ENCODE data around the gene CRACR2A.

CRACR2A gene

DNA sequence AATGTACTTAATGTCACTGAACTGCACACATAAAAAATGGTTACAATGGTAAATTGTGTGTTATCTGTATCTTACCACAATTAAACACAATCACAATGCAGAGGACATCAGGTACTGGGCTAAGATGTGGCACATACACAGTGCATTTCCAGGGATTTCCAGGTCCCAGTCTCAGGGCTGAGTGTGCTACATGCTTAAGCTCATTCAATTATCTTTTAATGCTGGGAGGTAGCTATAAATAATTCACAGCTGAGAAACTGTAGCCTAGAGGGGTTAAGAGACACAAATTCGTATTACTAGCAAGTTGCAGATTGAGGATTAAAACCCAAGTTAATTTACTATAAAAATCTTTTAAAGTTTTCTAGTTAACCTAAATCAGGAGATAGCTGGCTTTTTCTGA lies 67.1 kb downstream of the CRACR2A start:
- no peak for DNase-seq (ENCODE audit: low read depth)
- TF ChIP-seq, protein P1, sequence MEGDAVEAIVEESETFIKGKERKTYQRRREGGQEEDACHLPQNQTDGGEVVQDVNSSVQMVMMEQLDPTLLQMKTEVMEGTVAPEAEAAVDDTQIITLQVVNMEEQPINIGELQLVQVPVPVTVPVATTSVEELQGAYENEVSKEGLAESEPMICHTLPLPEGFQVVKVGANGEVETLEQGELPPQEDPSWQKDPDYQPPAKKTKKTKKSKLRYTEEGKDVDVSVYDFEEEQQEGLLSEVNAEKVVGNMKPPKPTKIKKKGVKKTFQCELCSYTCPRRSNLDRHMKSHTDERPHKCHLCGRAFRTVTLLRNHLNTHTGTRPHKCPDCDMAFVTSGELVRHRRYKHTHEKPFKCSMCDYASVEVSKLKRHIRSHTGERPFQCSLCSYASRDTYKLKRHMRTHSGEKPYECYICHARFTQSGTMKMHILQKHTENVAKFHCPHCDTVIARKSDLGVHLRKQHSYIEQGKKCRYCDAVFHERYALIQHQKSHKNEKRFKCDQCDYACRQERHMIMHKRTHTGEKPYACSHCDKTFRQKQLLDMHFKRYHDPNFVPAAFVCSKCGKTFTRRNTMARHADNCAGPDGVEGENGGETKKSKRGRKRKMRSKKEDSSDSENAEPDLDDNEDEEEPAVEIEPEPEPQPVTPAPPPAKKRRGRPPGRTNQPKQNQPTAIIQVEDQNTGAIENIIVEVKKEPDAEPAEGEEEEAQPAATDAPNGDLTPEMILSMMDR (IDR thresholded peaks at IDR 0.05; ENCODE audit: low read length, missing control alignments) = no peak
- H3K4me3 ChIP-seq (replicated peaks; ENCODE audit: low read depth, low read length) = no peak overlapping the region

DNA sequence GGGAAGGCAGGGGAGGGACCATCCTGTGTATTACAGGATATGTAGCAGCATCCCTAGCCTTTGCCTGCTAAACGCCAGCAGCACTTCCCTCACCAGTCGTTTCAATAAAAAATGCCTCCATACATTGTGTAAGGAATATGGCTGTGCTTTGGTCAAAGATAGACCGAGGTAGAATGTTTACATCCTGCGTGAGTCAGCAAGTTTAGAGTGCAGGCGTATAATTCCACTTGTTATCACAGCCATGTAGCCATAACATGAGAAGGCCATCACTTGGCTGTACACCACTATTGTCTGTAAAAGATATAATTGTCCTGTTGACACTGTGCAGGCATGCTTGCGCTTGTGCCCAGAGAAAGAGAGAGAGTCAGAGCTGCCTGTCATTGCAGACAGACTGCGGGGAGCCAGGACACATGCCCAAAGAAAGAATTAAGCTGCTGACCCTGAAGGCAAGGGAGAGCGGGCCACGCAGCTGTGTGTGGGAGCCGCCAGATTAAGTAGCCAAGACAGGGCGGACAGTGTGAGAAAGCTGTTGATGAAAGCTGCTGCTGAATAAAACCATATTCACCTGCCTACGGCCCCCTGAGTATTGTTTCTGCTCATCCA lies 68.4 kb downstream of the CRACR2A start:
- DNase-seq (ENCODE audit: low read depth) = peak; percentile 81
- no peak overlapping the region for H3K4me3 ChIP-seq (replicated peaks; ENCODE audit: low read depth, low read length)
- TF ChIP-seq, protein P1 (IDR thresholded peaks at IDR 0.05; ENCODE audit: low read length, missing control alignments) = no peak

DNA sequence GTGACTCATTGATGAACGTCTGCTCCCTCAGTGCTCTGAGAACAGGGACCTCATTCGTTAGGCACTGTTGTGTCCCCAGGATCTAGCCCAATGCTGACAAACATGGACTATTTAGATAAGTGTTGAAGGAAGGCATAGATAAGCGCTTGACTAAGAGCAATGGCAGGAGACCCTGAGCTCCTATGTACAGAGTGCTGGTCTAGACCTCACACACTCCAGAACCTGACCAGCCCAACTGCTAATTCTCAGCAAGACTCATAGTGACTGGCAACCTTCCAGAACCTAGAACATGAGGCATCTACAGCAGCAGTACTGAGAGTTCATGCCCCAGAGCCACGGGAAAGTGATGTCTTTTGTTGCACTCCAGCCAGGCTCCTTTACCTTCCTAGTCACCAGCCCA lies 69.2 kb downstream of the CRACR2A start:
- DNase-seq (ENCODE audit: low read depth) = peak; percentile 63
- H3K4me3 ChIP-seq (replicated peaks; ENCODE audit: low read depth, low read length) = no peak overlapping the region
- TF ChIP-seq, protein P1 (IDR thresholded peaks at IDR 0.05; ENCODE audit: low read length, missing control alignments) = no peak

DNA sequence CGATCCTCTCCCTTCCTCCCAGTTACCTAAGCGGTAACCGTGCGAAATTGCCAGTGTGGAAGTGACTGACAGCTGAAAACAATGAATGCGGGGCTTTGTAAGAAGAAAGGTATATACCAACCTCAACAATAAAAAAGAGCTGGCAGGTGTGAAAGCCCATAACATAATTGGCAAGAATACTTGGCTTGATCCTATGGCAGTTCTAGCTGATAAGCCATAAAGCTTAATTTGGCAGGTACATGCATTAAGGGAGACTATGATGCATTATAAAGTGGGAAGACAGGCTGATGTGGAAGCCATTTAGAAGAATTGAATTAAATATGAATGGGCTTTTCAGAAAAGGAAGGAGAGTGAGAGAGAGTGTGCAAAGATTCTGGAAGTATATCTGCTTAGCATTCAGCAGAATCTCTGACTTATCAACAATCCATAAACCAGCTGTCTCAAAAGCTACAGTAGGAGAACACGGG lies 71.3 kb downstream of the CRACR2A start:
- DNase-seq (ENCODE audit: low read depth) = no peak
- H3K4me3 ChIP-seq (replicated peaks; ENCODE audit: low read depth, low read length) = no peak overlapping the region
- TF ChIP-seq, protein P1 (IDR thresholded peaks at IDR 0.05; ENCODE audit: low read length, missing control alignments) = no peak

DNA sequence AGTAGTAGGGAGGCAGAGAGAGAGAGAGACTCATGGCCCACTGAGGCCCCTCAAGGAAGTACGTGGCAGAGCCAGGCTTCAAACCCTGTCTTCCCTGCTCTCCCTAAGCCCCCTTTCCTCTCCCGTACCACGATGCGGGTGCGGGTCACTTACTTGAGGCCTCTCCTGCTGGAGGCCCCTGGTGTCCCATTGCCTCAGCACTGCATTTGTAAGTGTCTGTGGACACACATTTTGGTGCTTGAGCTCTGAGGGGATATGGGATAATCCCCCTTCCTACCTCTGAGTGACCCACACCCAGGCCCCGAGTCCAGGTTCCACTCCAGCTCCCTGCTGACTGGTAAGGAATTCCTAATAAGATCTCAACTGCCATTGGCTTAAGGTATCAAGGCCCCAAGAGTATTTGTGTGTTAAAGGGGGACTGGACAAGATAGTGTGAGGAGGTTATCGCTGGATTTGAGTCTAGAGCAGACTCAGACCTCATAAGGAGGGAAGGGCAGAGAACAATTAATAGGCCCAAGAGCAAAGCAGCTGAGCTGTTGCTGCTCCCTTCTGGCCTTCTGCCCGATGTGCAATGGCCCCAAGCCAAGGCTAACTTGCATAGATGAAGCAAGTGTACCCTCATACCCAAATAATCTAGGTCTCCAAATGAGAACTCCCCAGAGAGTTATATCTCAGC lies 71.9 kb downstream of the CRACR2A start:
- DNase-seq (ENCODE audit: low read depth) = peak; percentile 59
- TF ChIP-seq, protein P1 (IDR thresholded peaks at IDR 0.05; ENCODE audit: low read length, missing control alignments) = peak; percentile 26
- no peak overlapping the region for H3K4me3 ChIP-seq (replicated peaks; ENCODE audit: low read depth, low read length)

DNA sequence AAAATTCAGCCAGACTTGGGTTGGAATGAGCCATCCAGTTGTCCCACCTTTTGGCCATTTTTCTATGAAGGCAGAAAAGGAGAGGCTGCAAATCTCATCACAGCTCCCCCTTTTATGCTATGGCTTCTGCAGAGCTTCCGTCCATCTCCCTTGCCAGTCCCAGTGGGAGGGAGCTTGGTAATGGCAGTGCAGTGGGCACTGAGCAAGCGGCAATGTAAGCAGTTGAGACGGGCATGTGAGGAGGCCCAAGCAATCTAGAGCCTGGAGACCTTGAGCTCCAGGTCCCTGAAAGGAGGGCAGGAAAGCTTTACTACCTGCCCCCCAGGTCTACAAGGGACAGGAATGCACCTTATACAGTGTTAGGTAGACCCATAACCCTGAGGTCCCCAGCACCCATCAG lies 73.1 kb downstream of the CRACR2A start:
- TF ChIP-seq, protein P1 (IDR thresholded peaks at IDR 0.05; ENCODE audit: low read length, missing control alignments) = no peak
- H3K4me3 ChIP-seq (replicated peaks; ENCODE audit: low read depth, low read length) = no peak overlapping the region
- no peak for DNase-seq (ENCODE audit: low read depth)

DNA sequence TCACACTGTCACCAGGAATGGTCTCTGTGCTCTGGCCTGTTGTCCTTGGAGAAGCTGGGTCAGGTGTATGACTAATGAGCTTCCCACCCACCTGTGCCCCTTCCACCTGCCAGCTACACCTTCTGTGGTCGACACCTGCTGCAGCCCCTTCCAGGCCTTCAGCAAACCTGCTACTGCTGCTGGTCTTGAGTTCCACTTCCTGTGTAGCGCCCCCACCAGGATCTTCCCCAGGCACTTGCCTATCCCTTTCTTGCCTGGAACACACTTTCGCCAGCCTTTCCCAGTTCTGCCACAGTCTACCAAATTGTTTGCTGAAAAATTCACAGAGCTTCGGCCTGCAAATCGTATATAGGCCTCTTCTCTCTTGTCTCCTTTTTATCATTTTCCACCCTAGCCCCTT lies 75.3 kb downstream of the CRACR2A start:
- H3K4me3 ChIP-seq (replicated peaks; ENCODE audit: low read depth, low read length) = no peak overlapping the region
- TF ChIP-seq, protein P1 (IDR thresholded peaks at IDR 0.05; ENCODE audit: low read length, missing control alignments) = no peak
- DNase-seq (ENCODE audit: low read depth) = no peak
